ENCODE results near the gene NDUFS7. TPM values are rescaled to one million over a fixed set of nuclear protein-coding genes. Genes with fewer than 3 reads are reported as not detected.

Gene NDUFS7
- total RNA-seq, 1 donor from 2014 or later: 71.7 TPM

- TF ChIP-seq, protein P1, sequence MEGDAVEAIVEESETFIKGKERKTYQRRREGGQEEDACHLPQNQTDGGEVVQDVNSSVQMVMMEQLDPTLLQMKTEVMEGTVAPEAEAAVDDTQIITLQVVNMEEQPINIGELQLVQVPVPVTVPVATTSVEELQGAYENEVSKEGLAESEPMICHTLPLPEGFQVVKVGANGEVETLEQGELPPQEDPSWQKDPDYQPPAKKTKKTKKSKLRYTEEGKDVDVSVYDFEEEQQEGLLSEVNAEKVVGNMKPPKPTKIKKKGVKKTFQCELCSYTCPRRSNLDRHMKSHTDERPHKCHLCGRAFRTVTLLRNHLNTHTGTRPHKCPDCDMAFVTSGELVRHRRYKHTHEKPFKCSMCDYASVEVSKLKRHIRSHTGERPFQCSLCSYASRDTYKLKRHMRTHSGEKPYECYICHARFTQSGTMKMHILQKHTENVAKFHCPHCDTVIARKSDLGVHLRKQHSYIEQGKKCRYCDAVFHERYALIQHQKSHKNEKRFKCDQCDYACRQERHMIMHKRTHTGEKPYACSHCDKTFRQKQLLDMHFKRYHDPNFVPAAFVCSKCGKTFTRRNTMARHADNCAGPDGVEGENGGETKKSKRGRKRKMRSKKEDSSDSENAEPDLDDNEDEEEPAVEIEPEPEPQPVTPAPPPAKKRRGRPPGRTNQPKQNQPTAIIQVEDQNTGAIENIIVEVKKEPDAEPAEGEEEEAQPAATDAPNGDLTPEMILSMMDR (IDR thresholded peaks at IDR 0.05): no peak
- no peaks in the 10 kb centered on the region for H3K27me3 Mint-ChIP-seq (ENCODE audit: unreplicated experiment)
- no peak overlapping the region for H3K4me3 Mint-ChIP-seq (ENCODE audit: unreplicated experiment)
- H3K27ac Mint-ChIP-seq (ENCODE audit: unreplicated experiment): no peak overlapping the region
- peaks cover 23% of the 10 kb centered on the region for H3K36me3 Mint-ChIP-seq (ENCODE audit: unreplicated experiment)
- H3K9me3 Mint-ChIP-seq (ENCODE audit: unreplicated experiment): no peaks in the 10 kb centered on the region
- DNase-seq (ENCODE audit: extremely low spot score, unreplicated experiment): no peak
- no peaks in the 10 kb centered on the region for H3K4me1 Mint-ChIP-seq (ENCODE audit: unreplicated experiment)
These were observed 14.4 kb upstream of the NDUFS7 start for GRCh38 chr19:1369214-1369805.

- TF ChIP-seq, protein P1 (IDR thresholded peaks at IDR 0.05): no peak
- Mint-ChIP-seq H3K36me3 (ENCODE audit: unreplicated experiment) (peaks cover 17% of the 10 kb centered on the region), H3K4me1 (ENCODE audit: unreplicated experiment) (no peaks in the 10 kb centered on the region), H3K9me3 (ENCODE audit: unreplicated experiment) (no peaks in the 10 kb centered on the region), H3K4me3 (ENCODE audit: unreplicated experiment) (no peak overlapping the region), H3K27me3 (ENCODE audit: unreplicated experiment) (no peaks in the 10 kb centered on the region), H3K27ac (ENCODE audit: unreplicated experiment) (no peak overlapping the region)
- DNase-seq (ENCODE audit: extremely low spot score, unreplicated experiment): no peak
These were observed 12.9 kb upstream of the NDUFS7 start for GRCh38 chr19:1370579-1371361.

DNA sequence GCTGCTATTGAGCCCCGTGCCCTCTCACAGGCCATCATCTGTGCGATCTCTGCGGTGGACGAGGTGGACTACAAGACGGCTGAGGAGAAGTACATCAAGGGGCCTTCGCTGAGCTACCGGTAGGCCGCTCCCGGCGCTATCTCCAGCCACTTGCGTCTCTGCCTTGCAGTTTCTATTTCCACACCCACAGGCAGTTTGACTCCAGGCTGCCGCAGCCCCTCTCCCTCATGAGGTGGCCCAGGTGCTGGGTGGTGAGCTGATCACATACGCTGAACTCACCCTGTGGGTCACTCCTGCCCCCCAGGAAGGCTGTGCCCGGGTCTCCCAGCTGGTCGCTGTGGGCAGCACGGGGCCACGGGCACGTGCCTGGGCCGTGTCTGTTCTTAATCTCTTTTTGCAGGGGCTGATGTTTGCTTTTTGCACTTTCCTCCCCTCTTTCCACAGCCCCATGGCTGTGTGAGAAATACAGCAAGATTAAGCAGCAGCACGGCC lies 10.6 kb upstream of the NDUFS7 start:
- Mint-ChIP-seq H3K9me3 (ENCODE audit: unreplicated experiment) (no peaks in the 10 kb centered on the region), H3K4me1 (ENCODE audit: unreplicated experiment) (no peaks in the 10 kb centered on the region), H3K27me3 (ENCODE audit: unreplicated experiment) (no peaks in the 10 kb centered on the region), H3K4me3 (ENCODE audit: unreplicated experiment) (no peak overlapping the region), H3K36me3 (ENCODE audit: unreplicated experiment) (peaks cover 22% of the 10 kb centered on the region), H3K27ac (ENCODE audit: unreplicated experiment) (no peak overlapping the region)
- no peak for DNase-seq (ENCODE audit: extremely low spot score, unreplicated experiment)
- TF ChIP-seq, protein P1 (IDR thresholded peaks at IDR 0.05): no peak

DNA sequence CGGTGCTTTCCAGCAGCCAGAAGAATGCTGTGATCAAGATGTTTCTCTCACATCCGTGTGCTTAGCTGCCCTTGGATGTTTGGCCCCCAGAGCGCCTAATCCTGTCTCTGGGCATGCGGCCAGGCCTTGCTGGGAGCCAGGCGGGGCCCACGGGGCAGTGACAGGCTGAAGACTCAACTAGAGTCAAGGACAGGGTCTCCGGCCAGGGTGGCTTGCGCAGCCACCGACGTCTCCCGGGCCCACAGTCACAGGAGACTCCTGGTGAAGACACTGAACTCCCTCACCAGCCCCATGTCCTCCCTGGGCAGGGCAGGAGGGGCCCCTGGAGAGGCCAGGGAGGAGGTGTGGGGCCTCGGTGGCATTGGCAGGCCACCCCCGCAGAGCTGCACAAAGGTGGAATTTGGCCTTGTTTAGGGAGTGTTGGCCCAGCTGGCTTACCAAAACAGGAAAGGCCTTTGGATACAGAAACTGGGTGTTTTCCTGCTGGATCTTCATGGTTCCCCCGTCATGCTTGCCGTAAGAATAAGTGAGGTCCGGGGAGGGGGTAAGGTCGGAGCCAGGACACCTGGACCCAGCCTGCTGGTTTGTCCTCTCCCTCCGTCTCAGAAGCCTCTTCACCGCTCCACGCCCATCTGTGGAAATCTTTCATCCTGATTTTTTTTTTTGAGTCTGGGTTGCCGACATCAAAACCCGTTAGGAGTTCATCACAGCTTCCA lies 10.0 kb upstream of the NDUFS7 start:
- no peaks in the 10 kb centered on the region for H3K27me3 Mint-ChIP-seq (ENCODE audit: unreplicated experiment)
- peaks cover 22% of the 10 kb centered on the region for H3K36me3 Mint-ChIP-seq (ENCODE audit: unreplicated experiment)
- DNase-seq (ENCODE audit: extremely low spot score, unreplicated experiment): no peak
- TF ChIP-seq, protein P1 (IDR thresholded peaks at IDR 0.05): no peak
- H3K27ac Mint-ChIP-seq (ENCODE audit: unreplicated experiment): no peak overlapping the region
- no peaks in the 10 kb centered on the region for H3K4me1 Mint-ChIP-seq (ENCODE audit: unreplicated experiment)
- no peak overlapping the region for H3K4me3 Mint-ChIP-seq (ENCODE audit: unreplicated experiment)
- H3K9me3 Mint-ChIP-seq (ENCODE audit: unreplicated experiment): no peaks in the 10 kb centered on the region

- TF ChIP-seq, protein P1 (IDR thresholded peaks at IDR 0.05): no peak
- no peaks in the 10 kb centered on the region for H3K9me3 Mint-ChIP-seq (ENCODE audit: unreplicated experiment)
- peaks cover 22% of the 10 kb centered on the region for H3K36me3 Mint-ChIP-seq (ENCODE audit: unreplicated experiment)
- H3K4me1 Mint-ChIP-seq (ENCODE audit: unreplicated experiment): no peaks in the 10 kb centered on the region
- DNase-seq (ENCODE audit: extremely low spot score, unreplicated experiment): no peak
- no peak overlapping the region for H3K27ac Mint-ChIP-seq (ENCODE audit: unreplicated experiment)
- H3K27me3 Mint-ChIP-seq (ENCODE audit: unreplicated experiment): no peaks in the 10 kb centered on the region
- no peak overlapping the region for H3K4me3 Mint-ChIP-seq (ENCODE audit: unreplicated experiment)
These were observed 9.5 kb upstream of the NDUFS7 start for GRCh38 chr19:1374250-1374577.

All from osteocyte (in vitro differentiated cells).